SK-N-SH treated with all-trans-retinoic acid at 6 μM for 48 hours (cell line): ENCODE results near the gene ZBTB48.

Source experiments
- ATAC-seq: fragments of 200-7000 bp; cut with Tn5 transposase; 3 replicates; pipeline ENCODE4 v1.9.1; 2020; ENCODE audit warnings: mild to moderate bottlenecking, moderate library complexity
- ARNTL ChIP-seq: fragments of 450-650 bp; formaldehyde crosslinking; IDR thresholded peaks from 2 replicates; pipeline ENCODE4 v1.5.0; 2020; ENCODE audit warnings: low read depth, mild to moderate bottlenecking, moderate library complexity, borderline replicate concordance
- BACH2 ChIP-seq: fragments of 250-450 bp; sonication (Bioruptor Pico); IDR thresholded peaks from 2 replicates; pipeline ENCODE4 v1.9.0; 2021; ENCODE audit warnings: mild to moderate bottlenecking, borderline replicate concordance
- CSDC2 ChIP-seq: fragments of 250-450 bp; sonication (Bioruptor Pico); IDR thresholded peaks from 2 replicates; pipeline ENCODE4 v1.5.0; 2020; ENCODE audit warnings: mild to moderate bottlenecking, moderate library complexity
- ESRRG ChIP-seq: fragments of 250-450 bp; sonication (Bioruptor Pico); IDR thresholded peaks from 2 replicates; pipeline ENCODE4 v1.6.1; 2021; ENCODE audit warnings: mild to moderate bottlenecking
- GLIS3 ChIP-seq: fragments of 250-450 bp; sonication (Bioruptor Pico); IDR thresholded peaks from 2 replicates; pipeline ENCODE4 v1.5.0; 2020; ENCODE audit warnings: mild to moderate bottlenecking, moderate library complexity
- ISL1 ChIP-seq: fragments of 250-450 bp; sonication (Bioruptor Pico); IDR thresholded peaks from 2 replicates; pipeline ENCODE4 v2.1.2; 2022; ENCODE audit warnings: mild to moderate bottlenecking, moderate library complexity
- OSR1 ChIP-seq: fragments of 250-450 bp; sonication (Bioruptor Pico); IDR thresholded peaks from 2 replicates; pipeline ENCODE4 v1.8.0; 2022; ENCODE audit warnings: moderate library complexity, mild to moderate bottlenecking, inconsistent platforms
- PPARA ChIP-seq: fragments of 250-450 bp; sonication (Bioruptor Pico); IDR thresholded peaks from 2 replicates; pipeline ENCODE4 v1.5.0; 2020; ENCODE audit warnings: mild to moderate bottlenecking, borderline replicate concordance
- RARB ChIP-seq: fragments of 250-450 bp; sonication (Bioruptor Pico); IDR thresholded peaks from 2 replicates; pipeline ENCODE4 v1.8.0; 2021; ENCODE audit warnings: mild to moderate bottlenecking, moderate library complexity
- SNAI2 ChIP-seq: fragments of 250-450 bp; sonication (Bioruptor Pico); IDR thresholded peaks from 2 replicates; pipeline ENCODE4 v1.5.0; 2020; ENCODE audit warnings: mild to moderate bottlenecking, moderate library complexity
- TCF4 ChIP-seq: fragments of 250-450 bp; sonication (Bioruptor Pico); IDR thresholded peaks from 2 replicates; pipeline ENCODE4 v1.8.0; 2021; ENCODE audit warnings: mild to moderate bottlenecking, moderate library complexity, borderline replicate concordance
- TOX ChIP-seq: fragments of 250-450 bp; sonication (Bioruptor Pico); IDR thresholded peaks from 2 replicates; pipeline ENCODE4 v1.8.0; 2021; ENCODE audit warnings: mild to moderate bottlenecking, moderate library complexity, borderline replicate concordance
- ZC3H10 ChIP-seq: fragments of 250-450 bp; sonication (Bioruptor Pico); IDR thresholded peaks from 2 replicates; pipeline ENCODE4 v1.5.1; 2021; ENCODE audit warnings: mild to moderate bottlenecking, moderate library complexity
- ZFP3 ChIP-seq: fragments of 250-450 bp; sonication (Bioruptor Pico); IDR thresholded peaks from 2 replicates; pipeline ENCODE4 v1.5.0; 2020; ENCODE audit warnings: mild to moderate bottlenecking, moderate library complexity
- ZFP30 ChIP-seq: fragments of 450-650 bp; formaldehyde crosslinking; IDR thresholded peaks from 2 replicates; pipeline ENCODE4 v1.5.0; 2022; ENCODE audit warnings: mild to moderate bottlenecking, moderate library complexity
- ZNF565 ChIP-seq: fragments of 450-650 bp; formaldehyde crosslinking; conservative IDR thresholded peaks from 2 replicates; pipeline ENCODE4 v1.5.0; 2020; ENCODE audit warnings: low read depth, mild to moderate bottlenecking, moderate library complexity
- ZNF70 ChIP-seq: fragments of 450-650 bp; formaldehyde crosslinking; IDR thresholded peaks from 2 replicates; pipeline ENCODE4 v1.5.0; 2020; ENCODE audit warnings: mild to moderate bottlenecking, moderate library complexity
- ZNF8 ChIP-seq: fragments of 450-650 bp; formaldehyde crosslinking; IDR thresholded peaks from 2 replicates; pipeline ENCODE4 v1.5.0; 2020; ENCODE audit warnings: mild to moderate bottlenecking, moderate library complexity
- TF ChIP-seq, protein P1 (sequence below): fragments of 250-450 bp; sonication (Bioruptor Pico); IDR thresholded peaks from 2 replicates; pipeline ENCODE4 v1.8.0; 2021; ENCODE audit warnings: low read depth, mild to moderate bottlenecking, moderate library complexity, borderline replicate concordance
- TF ChIP-seq, protein P2 (sequence below): fragments of 250-450 bp; sonication (Bioruptor Pico); IDR thresholded peaks from 2 replicates; pipeline ENCODE4 v1.5.1; 2020; ENCODE audit warnings: low read depth, mild to moderate bottlenecking, moderate library complexity
- TF ChIP-seq, protein P3 (sequence below): fragments of 250-450 bp; sonication (Bioruptor Pico); IDR thresholded peaks from 2 replicates; pipeline ENCODE4 v1.8.0; 2020; ENCODE audit warnings: mild to moderate bottlenecking, moderate library complexity, borderline replicate concordance
- TF ChIP-seq, protein P4 (sequence below): fragments of 250-450 bp; sonication (Bioruptor Pico); IDR thresholded peaks from 2 replicates; pipeline ENCODE4 v1.5.0; 2020; ENCODE audit warnings: mild to moderate bottlenecking, moderate library complexity

Gene ZBTB48

DNA sequence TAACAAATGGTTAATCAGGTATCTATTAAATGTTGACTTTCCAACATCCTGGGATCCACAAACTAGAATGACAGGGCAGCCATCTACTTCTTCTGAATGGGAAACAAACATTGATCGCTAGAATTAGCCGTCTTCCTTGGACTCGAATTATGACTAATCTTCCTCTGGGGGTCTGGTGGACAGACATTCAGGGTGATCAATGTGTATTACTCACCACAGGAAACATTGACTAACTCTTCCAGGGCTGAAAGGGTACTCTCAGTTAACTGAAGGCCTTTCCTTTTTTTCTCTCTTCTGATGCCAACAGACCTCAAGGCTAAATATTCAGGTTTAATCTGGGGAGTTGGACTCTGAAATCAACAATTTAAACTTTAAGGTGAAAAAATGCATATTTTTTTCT is 35.0 kb upstream of the ZBTB48 start:
- peak; percentile 57 for ATAC-seq
- TF ChIP-seq TOX (CRISPR knock-in tag) (no peak), ZFP3 (CRISPR knock-in tag) (no peak), ZC3H10 (CRISPR knock-in tag) (no peak), PPARA (no peak), TCF4 (CRISPR knock-in tag) (no peak), ESRRG (no peak), OSR1 (CRISPR knock-in tag) (no peak), CSDC2 (no peak), ZNF565 (CRISPR knock-in tag) (no peak), SNAI2 (CRISPR knock-in tag) (no peak), GLIS3 (CRISPR knock-in tag) (no peak)
- TF ChIP-seq, protein P1, sequence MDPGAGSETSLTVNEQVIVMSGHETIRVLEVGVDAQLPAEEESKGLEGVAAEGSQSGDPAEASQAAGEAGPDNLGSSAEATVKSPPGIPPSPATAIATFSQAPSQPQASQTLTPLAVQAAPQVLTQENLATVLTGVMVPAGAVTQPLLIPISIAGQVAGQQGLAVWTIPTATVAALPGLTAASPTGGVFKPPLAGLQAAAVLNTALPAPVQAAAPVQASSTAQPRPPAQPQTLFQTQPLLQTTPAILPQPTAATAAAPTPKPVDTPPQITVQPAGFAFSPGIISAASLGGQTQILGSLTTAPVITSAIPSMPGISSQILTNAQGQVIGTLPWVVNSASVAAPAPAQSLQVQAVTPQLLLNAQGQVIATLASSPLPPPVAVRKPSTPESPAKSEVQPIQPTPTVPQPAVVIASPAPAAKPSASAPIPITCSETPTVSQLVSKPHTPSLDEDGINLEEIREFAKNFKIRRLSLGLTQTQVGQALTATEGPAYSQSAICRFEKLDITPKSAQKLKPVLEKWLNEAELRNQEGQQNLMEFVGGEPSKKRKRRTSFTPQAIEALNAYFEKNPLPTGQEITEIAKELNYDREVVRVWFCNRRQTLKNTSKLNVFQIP (CRISPR knock-in tag): no peak

DNA sequence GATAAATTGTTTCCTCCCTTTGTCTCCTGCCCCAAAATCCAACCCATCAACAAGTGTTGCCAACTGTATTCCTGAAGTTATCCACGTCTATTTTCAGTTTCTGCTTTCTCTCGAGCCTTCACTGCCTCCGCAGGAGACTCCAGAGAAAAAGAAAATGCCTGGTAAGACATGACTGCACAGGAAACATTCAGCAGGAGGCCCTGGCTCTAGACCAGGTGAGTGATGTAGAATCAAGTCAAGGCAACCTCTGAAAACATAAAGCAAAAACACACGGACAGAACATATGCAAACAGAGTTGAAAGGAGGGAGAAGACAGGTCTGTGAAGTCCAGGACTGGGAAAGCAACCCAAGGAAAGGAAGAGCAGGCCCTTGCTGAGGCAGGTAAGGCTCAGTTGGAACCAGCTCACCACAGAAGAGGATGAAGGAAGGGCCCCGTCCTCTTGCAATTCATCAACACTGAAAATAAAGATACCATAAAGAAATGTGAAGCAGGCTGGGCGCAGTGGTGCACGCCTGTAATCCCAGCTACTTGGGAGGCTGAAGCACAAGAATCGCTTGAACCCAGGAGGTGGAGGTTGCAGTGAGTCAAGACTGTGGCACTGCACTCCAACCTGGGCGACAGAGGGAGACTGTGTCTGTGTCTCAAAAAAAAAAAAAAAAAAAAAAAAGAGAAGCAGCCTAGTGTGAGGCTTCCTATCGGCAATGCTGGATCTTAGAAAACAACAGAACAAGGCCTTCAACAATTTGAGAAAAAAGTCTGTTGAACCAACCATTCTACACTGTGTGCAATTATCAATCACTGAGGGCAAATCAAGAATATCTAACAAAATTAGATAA is 34.3 kb upstream of the ZBTB48 start:
- TF ChIP-seq TCF4 (CRISPR knock-in tag) (no peak), RARB (no peak), ZNF8 (no peak), GLIS3 (CRISPR knock-in tag) (no peak), ISL1 (no peak), ARNTL (no peak), PPARA (no peak)
- TF ChIP-seq, protein P2, sequence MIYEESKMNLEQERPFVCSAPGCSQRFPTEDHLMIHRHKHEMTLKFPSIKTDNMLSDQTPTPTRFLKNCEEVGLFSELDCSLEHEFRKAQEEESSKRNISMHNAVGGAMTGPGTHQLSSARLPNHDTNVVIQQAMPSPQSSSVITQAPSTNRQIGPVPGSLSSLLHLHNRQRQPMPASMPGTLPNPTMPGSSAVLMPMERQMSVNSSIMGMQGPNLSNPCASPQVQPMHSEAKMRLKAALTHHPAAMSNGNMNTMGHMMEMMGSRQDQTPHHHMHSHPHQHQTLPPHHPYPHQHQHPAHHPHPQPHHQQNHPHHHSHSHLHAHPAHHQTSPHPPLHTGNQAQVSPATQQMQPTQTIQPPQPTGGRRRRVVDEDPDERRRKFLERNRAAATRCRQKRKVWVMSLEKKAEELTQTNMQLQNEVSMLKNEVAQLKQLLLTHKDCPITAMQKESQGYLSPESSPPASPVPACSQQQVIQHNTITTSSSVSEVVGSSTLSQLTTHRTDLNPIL (CRISPR knock-in tag): no peak
- TF ChIP-seq, protein P3, sequence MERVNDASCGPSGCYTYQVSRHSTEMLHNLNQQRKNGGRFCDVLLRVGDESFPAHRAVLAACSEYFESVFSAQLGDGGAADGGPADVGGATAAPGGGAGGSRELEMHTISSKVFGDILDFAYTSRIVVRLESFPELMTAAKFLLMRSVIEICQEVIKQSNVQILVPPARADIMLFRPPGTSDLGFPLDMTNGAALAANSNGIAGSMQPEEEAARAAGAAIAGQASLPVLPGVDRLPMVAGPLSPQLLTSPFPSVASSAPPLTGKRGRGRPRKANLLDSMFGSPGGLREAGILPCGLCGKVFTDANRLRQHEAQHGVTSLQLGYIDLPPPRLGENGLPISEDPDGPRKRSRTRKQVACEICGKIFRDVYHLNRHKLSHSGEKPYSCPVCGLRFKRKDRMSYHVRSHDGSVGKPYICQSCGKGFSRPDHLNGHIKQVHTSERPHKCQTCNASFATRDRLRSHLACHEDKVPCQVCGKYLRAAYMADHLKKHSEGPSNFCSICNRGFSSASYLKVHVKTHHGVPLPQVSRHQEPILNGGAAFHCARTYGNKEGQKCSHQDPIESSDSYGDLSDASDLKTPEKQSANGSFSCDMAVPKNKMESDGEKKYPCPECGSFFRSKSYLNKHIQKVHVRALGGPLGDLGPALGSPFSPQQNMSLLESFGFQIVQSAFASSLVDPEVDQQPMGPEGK (CRISPR knock-in tag): no peak
- ATAC-seq: peak; percentile 53

DNA sequence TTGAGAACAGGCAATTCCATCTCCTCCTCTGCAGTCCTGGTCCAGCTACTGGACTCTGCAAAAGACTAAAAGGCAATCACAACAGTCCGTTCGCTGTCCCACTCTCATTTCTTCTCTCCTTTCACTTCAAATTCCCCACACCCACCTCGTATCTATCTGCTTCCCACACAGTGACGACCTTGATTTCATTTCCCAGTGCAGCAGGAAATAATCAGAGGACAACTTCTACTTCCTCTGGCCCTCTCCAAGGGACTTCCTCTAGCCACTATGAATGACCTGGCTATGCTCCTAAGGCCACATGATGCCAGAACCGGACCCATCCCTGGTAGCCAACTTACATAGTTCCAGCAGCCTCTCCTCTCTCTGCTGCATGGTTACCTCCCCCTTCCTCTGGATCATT is 33.5 kb upstream of the ZBTB48 start:
- no peak for TF ChIP-seq OSR1 (CRISPR knock-in tag)
- no peak for TF ChIP-seq CSDC2
- no peak for TF ChIP-seq ESRRG
- no peak for TF ChIP-seq ZNF70 (CRISPR knock-in tag)
- no peak for TF ChIP-seq ISL1
- no peak for TF ChIP-seq ZC3H10 (CRISPR knock-in tag)
- TF ChIP-seq, protein P4, sequence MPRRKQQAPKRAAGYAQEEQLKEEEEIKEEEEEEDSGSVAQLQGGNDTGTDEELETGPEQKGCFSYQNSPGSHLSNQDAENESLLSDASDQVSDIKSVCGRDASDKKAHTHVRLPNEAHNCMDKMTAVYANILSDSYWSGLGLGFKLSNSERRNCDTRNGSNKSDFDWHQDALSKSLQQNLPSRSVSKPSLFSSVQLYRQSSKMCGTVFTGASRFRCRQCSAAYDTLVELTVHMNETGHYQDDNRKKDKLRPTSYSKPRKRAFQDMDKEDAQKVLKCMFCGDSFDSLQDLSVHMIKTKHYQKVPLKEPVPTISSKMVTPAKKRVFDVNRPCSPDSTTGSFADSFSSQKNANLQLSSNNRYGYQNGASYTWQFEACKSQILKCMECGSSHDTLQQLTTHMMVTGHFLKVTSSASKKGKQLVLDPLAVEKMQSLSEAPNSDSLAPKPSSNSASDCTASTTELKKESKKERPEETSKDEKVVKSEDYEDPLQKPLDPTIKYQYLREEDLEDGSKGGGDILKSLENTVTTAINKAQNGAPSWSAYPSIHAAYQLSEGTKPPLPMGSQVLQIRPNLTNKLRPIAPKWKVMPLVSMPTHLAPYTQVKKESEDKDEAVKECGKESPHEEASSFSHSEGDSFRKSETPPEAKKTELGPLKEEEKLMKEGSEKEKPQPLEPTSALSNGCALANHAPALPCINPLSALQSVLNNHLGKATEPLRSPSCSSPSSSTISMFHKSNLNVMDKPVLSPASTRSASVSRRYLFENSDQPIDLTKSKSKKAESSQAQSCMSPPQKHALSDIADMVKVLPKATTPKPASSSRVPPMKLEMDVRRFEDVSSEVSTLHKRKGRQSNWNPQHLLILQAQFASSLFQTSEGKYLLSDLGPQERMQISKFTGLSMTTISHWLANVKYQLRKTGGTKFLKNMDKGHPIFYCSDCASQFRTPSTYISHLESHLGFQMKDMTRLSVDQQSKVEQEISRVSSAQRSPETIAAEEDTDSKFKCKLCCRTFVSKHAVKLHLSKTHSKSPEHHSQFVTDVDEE (CRISPR knock-in tag): no peak
- no peak for TF ChIP-seq ZNF8
- no peak for TF ChIP-seq SNAI2 (CRISPR knock-in tag)
- no peak for TF ChIP-seq ARNTL
- TF ChIP-seq BACH2: no peak
- no peak for ATAC-seq

DNA sequence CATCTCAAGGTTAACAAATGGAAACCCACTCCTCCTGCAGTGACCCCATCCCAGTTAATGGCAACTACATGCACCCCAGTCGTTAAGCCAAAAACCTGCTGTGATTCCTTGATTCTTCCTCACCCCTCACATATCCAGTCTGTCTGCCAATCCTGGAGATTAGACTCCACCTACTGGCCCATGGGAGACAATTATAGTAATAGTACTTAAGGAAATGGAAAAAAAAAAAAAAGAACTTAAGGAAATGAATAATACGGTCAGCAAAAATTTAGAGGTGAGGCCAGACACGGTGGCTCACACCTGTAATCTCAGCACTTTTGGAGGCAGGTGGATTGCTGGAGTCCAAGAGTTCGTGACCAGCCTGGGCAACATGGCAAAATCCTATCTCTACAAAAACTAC is 32.5 kb upstream of the ZBTB48 start:
- ATAC-seq: peak; percentile 43; the same call in 1 of the 3 replicates
- TF ChIP-seq ZNF8: no peak
- TF ChIP-seq OSR1 (CRISPR knock-in tag): no peak
- no peak for TF ChIP-seq ZFP30 (CRISPR knock-in tag)
- TF ChIP-seq ZNF70 (CRISPR knock-in tag): no peak
- TF ChIP-seq, protein P3 (CRISPR knock-in tag): no peak
- TF ChIP-seq, protein P4 (CRISPR knock-in tag): no peak
- TF ChIP-seq ISL1: no peak
- no peak for TF ChIP-seq TOX (CRISPR knock-in tag)
- no peak for TF ChIP-seq PPARA
